ENCODE results near the gene TXNDC5. TPM values are rescaled to one million over a fixed set of nuclear protein-coding genes. Genes with fewer than 3 reads are reported as not detected.

Gene TXNDC5
- total RNA-seq, 1 donor from 2014 or later = 71.6 TPM

GRCh38 chr6:7954477-7955200 lies 44.1 kb upstream of the TXNDC5 start:
- Mint-ChIP-seq H3K36me3 (ENCODE audit: insufficient read depth) (no peaks in the 10 kb centered on the region), H3K4me1 (ENCODE audit: low read depth) (no peaks in the 10 kb centered on the region), H3K27ac (no peak overlapping the region), H3K4me3 (ENCODE audit: low read depth) (no peak overlapping the region), H3K27me3 (peaks cover 5% of the 10 kb centered on the region), H3K9me3 (ENCODE audit: low read depth) (peaks cover 8% of the 10 kb centered on the region)
- DNase-seq (ENCODE audit: low spot score, unreplicated experiment) = no peak
- TF ChIP-seq, protein P1, sequence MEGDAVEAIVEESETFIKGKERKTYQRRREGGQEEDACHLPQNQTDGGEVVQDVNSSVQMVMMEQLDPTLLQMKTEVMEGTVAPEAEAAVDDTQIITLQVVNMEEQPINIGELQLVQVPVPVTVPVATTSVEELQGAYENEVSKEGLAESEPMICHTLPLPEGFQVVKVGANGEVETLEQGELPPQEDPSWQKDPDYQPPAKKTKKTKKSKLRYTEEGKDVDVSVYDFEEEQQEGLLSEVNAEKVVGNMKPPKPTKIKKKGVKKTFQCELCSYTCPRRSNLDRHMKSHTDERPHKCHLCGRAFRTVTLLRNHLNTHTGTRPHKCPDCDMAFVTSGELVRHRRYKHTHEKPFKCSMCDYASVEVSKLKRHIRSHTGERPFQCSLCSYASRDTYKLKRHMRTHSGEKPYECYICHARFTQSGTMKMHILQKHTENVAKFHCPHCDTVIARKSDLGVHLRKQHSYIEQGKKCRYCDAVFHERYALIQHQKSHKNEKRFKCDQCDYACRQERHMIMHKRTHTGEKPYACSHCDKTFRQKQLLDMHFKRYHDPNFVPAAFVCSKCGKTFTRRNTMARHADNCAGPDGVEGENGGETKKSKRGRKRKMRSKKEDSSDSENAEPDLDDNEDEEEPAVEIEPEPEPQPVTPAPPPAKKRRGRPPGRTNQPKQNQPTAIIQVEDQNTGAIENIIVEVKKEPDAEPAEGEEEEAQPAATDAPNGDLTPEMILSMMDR (IDR thresholded peaks at IDR 0.05; ENCODE audit: unreplicated experiment) = no peak

- no peak overlapping the region for H3K4me3 Mint-ChIP-seq (ENCODE audit: low read depth)
- H3K4me1 Mint-ChIP-seq (ENCODE audit: low read depth) = no peaks in the 10 kb centered on the region
- no peaks in the 10 kb centered on the region for H3K36me3 Mint-ChIP-seq (ENCODE audit: insufficient read depth)
- H3K27ac Mint-ChIP-seq = no peak overlapping the region
- H3K9me3 Mint-ChIP-seq (ENCODE audit: low read depth) = peaks cover 11% of the 10 kb centered on the region
- no peak for DNase-seq (ENCODE audit: low spot score, unreplicated experiment)
- TF ChIP-seq, protein P1 (IDR thresholded peaks at IDR 0.05; ENCODE audit: unreplicated experiment) = no peak
- peaks cover 5% of the 10 kb centered on the region for H3K27me3 Mint-ChIP-seq
Measured at GRCh38 chr6:7953753-7954152, 43.2 kb upstream of the TXNDC5 start.

DNA sequence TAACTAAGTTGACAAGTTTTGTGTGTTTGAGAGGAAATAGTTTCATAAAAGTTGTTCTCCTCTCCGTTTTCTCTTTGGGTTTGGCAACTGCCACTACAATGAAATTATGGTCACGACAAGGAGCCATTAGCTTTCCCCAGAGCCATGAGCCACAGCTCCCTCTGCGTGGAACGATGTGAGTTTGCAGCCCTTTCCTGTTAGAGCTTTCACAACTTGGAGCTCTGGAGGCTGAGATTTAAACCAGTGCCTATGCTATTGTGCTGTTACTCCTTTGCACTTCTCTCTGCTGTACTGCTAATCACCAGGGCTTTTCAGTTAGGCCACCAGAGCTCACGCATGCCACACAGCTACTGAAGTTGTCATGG lies 29.3 kb upstream of the TXNDC5 start:
- Mint-ChIP-seq H3K36me3 (ENCODE audit: insufficient read depth) (no peaks in the 10 kb centered on the region), H3K9me3 (ENCODE audit: low read depth) (no peaks in the 10 kb centered on the region)

DNA sequence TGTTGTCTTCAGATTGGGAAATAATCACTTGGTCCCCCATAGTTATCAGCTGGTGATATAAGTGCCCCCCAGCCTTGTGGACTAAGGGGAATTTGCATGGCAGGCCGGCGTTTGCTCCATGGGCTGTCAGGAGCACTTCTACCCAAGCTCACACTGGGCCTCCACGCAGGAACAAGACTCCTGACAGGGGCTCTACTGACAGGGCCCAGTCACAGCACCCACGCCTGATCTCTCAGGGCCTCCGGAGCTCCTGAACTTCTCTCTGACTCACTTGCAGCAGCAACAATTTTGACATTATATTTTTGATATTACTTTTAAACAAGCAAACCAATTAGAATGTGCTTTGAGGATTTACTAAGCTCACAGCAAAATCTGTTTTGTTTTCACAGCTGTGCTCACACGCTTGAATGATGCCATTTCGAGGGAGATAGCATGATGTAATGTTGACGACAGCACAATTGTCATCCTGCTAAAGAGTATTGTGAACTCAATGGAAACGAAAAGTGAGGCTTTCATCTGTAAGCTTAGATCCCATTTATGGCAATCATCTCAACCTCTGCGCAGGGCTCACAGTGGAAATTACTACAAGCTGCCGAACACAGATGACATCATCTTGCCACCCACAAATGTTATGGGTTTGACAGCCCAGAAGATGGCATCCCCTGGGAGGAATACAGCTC lies 28.7 kb upstream of the TXNDC5 start:
- no peaks in the 10 kb centered on the region for H3K9me3 Mint-ChIP-seq (ENCODE audit: low read depth)
- TF ChIP-seq, protein P1 (IDR thresholded peaks at IDR 0.05; ENCODE audit: unreplicated experiment) = no peak
- H3K36me3 Mint-ChIP-seq (ENCODE audit: insufficient read depth) = no peaks in the 10 kb centered on the region
- no peak for DNase-seq (ENCODE audit: low spot score, unreplicated experiment)
- H3K27me3 Mint-ChIP-seq = peaks cover 10% of the 10 kb centered on the region
- H3K4me3 Mint-ChIP-seq (ENCODE audit: low read depth) = no peak overlapping the region
- H3K27ac Mint-ChIP-seq = no peak overlapping the region
- no peaks in the 10 kb centered on the region for H3K4me1 Mint-ChIP-seq (ENCODE audit: low read depth)

More for the DNA sequence above, 29.3 kb upstream of the TXNDC5 start:
- DNase-seq (ENCODE audit: low spot score, unreplicated experiment) = no peak
- Mint-ChIP-seq H3K4me3 (ENCODE audit: low read depth) (no peak overlapping the region), H3K27me3 (peaks cover 10% of the 10 kb centered on the region), H3K4me1 (ENCODE audit: low read depth) (no peaks in the 10 kb centered on the region), H3K27ac (no peak overlapping the region)
- TF ChIP-seq, protein P1 (IDR thresholded peaks at IDR 0.05; ENCODE audit: unreplicated experiment) = no peak

- Mint-ChIP-seq H3K4me3 (ENCODE audit: low read depth) (no peak overlapping the region), H3K36me3 (ENCODE audit: insufficient read depth) (no peaks in the 10 kb centered on the region), H3K4me1 (ENCODE audit: low read depth) (no peaks in the 10 kb centered on the region), H3K27ac (no peak overlapping the region), H3K9me3 (ENCODE audit: low read depth) (no peaks in the 10 kb centered on the region), H3K27me3 (peaks cover 10% of the 10 kb centered on the region)
- DNase-seq (ENCODE audit: low spot score, unreplicated experiment) = no peak
- TF ChIP-seq, protein P1 (IDR thresholded peaks at IDR 0.05; ENCODE audit: unreplicated experiment) = no peak
Measured at GRCh38 chr6:7938562-7939183, 28.1 kb upstream of the TXNDC5 start.
